Left ventricle myocardium inferior (tissue), 1 donor: ENCODE measurements around the gene PKNOX2. TPM values are rescaled to one million over a fixed set of nuclear protein-coding genes. Genes with fewer than 3 reads are reported as not detected.
A peak's percentile ranks its signal among the peaks of the same experiment; 100 is the strongest.

Experiments used
- DNase-seq: peaks from one replicate; pipeline ENCODE4 v3.0.0-alpha.2; 2020
- H3K27ac ChIP-seq: fragments of 200-600 bp; replicated peaks from 2 replicates; pipeline ENCODE4 v1.8.0; 2021
- H3K27me3 ChIP-seq: fragments of 200-600 bp; 2 replicates; pipeline ENCODE4 v1.8.0; 2021; ENCODE audit warnings: low read depth
- H3K36me3 ChIP-seq: fragments of 200-600 bp; 2 replicates; pipeline ENCODE4 v1.8.0; 2021
- H3K4me1 ChIP-seq: fragments of 200-600 bp; 2 replicates; pipeline ENCODE4 v1.8.0; 2021
- H3K4me3 ChIP-seq: fragments of 200-600 bp; 2 replicates; pipeline ENCODE4 v1.8.0; 2021; ENCODE audit warnings: mild to moderate bottlenecking, moderate library complexity
- H3K9me3 ChIP-seq: fragments of 200-600 bp; replicated peaks from 2 replicates; pipeline ENCODE4 v1.8.0; 2021
- intact Hi-C: fragments of 100-400 bp; cut with micrococcal nuclease; formaldehyde crosslinking; loops from one replicate; pipeline ENCODE4 v1.11.0; 2022
- total RNA-seq: library from RNA; stranded (reverse); fragmentation: NEBNext Ultra II Directional; extraction: Animal tissue kit (Norgen Biotek cat#: 25700); gene quantifications from one replicate; pipeline ENCODE4 v1.2.1, GENCODE V29; 2021
- TF ChIP-seq, protein P1 (sequence below): fragments of 200-600 bp; IDR thresholded peaks from 2 replicates; pipeline ENCODE4 v1.8.0; 2021; ENCODE audit warnings: antibody characterized with exemption, mild to moderate bottlenecking, borderline replicate concordance
- donor health status: DM: no; HTN: yes; CAD: no; lungs with severe emphysema.

The PKNOX2 gene
- total RNA-seq, 1 donor from 2014 or later = 6.2 TPM

DNA sequence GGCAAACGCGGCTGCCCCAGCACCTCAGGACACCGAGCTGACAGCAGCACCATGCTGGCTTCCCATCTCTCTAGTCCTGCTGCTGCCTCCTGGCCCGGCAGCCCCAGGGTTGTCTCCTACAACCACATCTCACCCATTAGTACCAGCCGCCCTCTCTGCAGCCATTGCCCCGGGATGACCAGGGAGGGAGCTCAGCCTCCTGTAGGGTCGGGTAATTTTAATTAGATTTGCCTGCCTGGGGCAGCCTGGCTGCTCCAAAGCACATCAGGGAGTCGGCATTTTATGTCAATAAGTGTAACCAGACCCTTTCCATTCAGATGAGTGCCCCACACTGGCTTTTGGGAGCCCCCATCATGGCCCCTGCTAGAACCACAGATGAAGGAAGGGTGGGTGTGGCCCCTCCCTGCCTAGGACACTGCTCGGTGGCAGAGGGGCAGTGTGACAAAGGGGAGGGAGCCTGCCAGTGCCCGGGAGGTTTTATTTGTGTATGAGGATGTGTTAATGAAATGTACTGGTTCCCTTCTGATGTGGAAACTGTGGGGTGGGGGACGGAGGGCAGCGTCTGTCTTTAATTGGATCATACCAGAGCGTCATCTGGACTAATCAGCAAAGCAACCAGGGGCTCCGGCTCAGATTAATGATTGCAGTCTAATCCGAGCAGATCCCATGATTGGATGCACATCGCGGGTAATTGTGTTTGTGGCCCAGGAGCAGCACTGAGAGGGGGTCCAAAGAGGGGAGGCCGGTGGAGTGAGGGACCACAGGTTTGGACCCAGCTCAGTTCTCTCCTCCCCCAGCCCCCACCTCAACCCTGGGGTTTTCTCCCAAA, 206.2 kb downstream of the PKNOX2 start:
- Histone ChIP-seq H3K9me3 (no peaks in the 10 kb centered on the region), H3K27ac (no peak overlapping the region), H3K4me1 (peaks cover 44% of the 10 kb centered on the region), H3K27me3 (no peaks in the 10 kb centered on the region), H3K36me3 (no peaks in the 10 kb centered on the region), H3K4me3 (no peak overlapping the region)
- DNase-seq = no peak
- intact Hi-C loops = no loop called here
- TF ChIP-seq, protein P1, sequence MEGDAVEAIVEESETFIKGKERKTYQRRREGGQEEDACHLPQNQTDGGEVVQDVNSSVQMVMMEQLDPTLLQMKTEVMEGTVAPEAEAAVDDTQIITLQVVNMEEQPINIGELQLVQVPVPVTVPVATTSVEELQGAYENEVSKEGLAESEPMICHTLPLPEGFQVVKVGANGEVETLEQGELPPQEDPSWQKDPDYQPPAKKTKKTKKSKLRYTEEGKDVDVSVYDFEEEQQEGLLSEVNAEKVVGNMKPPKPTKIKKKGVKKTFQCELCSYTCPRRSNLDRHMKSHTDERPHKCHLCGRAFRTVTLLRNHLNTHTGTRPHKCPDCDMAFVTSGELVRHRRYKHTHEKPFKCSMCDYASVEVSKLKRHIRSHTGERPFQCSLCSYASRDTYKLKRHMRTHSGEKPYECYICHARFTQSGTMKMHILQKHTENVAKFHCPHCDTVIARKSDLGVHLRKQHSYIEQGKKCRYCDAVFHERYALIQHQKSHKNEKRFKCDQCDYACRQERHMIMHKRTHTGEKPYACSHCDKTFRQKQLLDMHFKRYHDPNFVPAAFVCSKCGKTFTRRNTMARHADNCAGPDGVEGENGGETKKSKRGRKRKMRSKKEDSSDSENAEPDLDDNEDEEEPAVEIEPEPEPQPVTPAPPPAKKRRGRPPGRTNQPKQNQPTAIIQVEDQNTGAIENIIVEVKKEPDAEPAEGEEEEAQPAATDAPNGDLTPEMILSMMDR = no peak

DNA sequence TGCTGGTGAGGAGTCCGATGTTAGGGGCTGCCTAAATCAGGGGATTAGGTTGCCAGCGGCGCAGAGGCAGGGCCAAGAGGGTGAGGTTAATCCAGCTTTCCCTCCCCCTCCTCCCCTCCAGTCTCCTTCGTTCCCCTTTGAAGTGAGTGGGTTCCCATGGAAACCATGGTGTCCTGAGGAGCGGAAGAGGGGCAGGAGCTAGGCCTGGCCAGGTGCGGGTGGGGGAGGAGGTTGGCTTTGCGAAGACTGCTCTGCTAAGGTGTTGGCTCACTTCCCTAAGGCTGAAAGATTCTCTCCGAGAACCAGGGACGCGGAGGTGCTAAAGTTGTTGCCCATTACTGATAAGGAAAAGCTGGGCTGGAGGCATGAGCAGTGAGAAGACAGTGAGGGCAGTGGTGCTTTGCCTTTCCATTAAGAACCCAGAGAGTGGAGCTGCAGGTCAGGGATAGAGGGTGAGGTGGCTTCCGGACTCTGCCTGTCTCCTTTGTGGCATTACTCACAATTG, 206.9 kb downstream of the PKNOX2 start:
- Histone ChIP-seq H3K9me3 (no peaks in the 10 kb centered on the region), H3K27me3 (no peaks in the 10 kb centered on the region), H3K4me1 (peaks cover 51% of the 10 kb centered on the region), H3K4me3 (no peak overlapping the region), H3K36me3 (no peaks in the 10 kb centered on the region), H3K27ac (no peak overlapping the region)
- intact Hi-C loops = no loop called here
- no peak for DNase-seq
- TF ChIP-seq, protein P1 = no peak

DNA sequence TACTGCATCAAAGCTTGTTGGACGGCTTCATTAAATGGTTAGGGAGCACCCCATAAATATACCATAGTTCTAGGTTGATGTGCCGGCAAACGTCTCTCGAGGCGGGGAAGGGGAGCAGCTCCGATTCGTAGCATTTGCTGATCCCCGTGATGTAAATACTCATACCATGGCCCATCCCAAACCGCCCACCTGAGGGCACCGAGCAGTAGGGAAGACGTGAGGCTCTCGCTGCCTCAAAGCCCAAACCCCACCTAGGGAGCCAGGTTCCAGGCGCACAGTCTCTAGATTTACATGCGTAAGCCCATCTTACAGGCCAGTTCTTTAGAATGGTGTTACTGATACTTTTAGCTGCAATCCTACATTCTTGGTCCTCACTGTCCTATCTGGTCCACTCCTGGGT, 207.5 kb downstream of the PKNOX2 start:
- TF ChIP-seq, protein P1 = no peak
- H3K27me3 ChIP-seq = no peaks in the 10 kb centered on the region
- intact Hi-C loops = no loop called here
- peaks cover 57% of the 10 kb centered on the region for H3K4me1 ChIP-seq
- DNase-seq = no peak
- H3K27ac ChIP-seq = no peak overlapping the region
- H3K4me3 ChIP-seq = no peak overlapping the region
- no peaks in the 10 kb centered on the region for H3K9me3 ChIP-seq
- no peaks in the 10 kb centered on the region for H3K36me3 ChIP-seq

DNA sequence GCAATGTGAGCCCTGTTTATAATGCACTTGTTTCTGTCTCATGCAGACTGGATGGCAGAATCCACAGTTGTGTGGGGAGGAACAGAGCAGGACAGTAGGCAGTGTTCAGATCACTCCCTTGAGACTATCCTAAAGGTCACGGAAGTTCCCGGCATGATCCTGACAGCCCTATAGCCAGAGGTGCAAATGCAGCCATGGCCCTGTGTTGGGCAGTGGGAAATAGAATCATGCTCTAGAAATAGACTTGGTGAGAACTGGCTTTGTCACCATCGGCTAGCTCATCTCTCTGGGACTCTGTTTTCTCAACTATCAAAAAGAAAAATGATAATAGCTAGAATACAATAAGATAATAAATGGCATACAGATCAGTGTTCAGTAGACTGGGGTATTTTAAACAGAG, 208.4 kb downstream of the PKNOX2 start:
- no peaks in the 10 kb centered on the region for H3K36me3 ChIP-seq
- H3K4me3 ChIP-seq = no peak overlapping the region
- no peaks in the 10 kb centered on the region for H3K27me3 ChIP-seq
- intact Hi-C loops = no loop called here
- no peak for DNase-seq
- no peaks in the 10 kb centered on the region for H3K9me3 ChIP-seq
- TF ChIP-seq, protein P1 = no peak
- peak overlapping the region; percentile 74 for H3K27ac ChIP-seq
- H3K4me1 ChIP-seq = peaks cover 59% of the 10 kb centered on the region

DNA sequence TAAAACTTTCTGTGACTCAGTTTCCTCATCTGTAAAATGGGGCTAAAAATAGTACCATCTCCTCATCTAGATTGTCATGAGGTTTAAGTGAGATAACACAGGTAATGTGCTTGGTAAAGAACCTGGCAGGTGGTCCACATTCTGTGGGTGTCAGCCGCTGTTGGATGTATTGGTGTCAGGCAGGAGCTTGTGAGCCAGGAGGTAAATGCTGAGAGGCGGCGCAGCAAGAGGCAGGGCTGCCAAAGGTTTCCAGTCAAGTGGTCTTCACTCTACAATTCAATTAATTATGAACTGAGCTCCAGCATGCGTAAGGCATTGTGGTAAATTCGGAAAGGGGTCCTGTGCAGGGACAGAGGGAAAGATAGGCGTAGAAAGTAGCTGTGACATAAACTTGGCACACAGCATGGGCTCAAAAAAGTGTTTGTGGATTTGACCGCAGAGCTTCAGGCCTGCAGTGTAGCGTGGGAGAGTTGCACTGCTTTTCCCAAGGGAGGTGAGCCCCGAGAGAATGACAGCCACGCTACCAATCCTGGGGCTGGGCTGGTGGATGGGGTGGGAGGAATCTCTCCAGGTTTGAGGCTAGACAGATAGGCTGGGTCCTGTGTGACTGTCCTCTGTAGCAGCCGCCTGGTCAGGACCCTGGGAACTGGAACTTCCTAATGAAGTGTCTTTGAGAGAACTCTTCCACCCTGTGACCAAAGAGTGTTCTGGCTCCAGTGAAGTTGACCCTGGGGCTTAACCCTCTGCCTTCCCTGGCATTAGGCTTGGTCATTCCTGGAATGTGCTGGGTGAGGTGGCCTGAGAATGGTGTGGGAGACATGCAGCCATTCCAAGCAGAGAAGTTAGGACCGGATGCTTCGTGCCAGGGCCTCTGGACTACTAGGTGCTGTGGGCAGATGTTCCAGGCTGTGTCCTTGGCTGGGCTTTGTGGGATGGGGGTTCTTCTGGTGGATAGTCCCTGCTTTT, 209.2 kb downstream of the PKNOX2 start:
- H3K27ac ChIP-seq = peak overlapping the region; percentile 74
- peak; percentile 31 for DNase-seq

More for the DNA sequence above, 209.2 kb downstream of the PKNOX2 start:
- no peaks in the 10 kb centered on the region for H3K36me3 ChIP-seq
- TF ChIP-seq, protein P1 = no peak
- no peaks in the 10 kb centered on the region for H3K27me3 ChIP-seq
- no peak overlapping the region for H3K4me3 ChIP-seq
- H3K9me3 ChIP-seq = no peaks in the 10 kb centered on the region
- intact Hi-C loops = no loop called here
- H3K4me1 ChIP-seq = peaks cover 65% of the 10 kb centered on the region
